Ishikawa (cell line): ENCODE results near the gene NOL12.

Experiments
- CEBPB ChIP-seq: IDR thresholded peaks from 2 replicates; pipeline ENCODE4 v1.6.1; 2012
- CREB1 ChIP-seq: IDR thresholded peaks from 2 replicates; pipeline ENCODE4 v1.6.1; 2012; ENCODE audit warnings: low read depth
- EGR1 ChIP-seq: IDR thresholded peaks from 2 replicates; pipeline ENCODE4 v1.6.1; 2012
- EP300 ChIP-seq: IDR thresholded peaks from 2 replicates; pipeline ENCODE4 v1.6.1; 2012; ENCODE audit warnings: borderline replicate concordance
- FOXM1 ChIP-seq: IDR thresholded peaks from 2 replicates; pipeline ENCODE4 v1.6.1; 2012; ENCODE audit warnings: low read depth, borderline replicate concordance
- MAX ChIP-seq: IDR thresholded peaks from 2 replicates; pipeline ENCODE4 v1.6.1; 2012
- NFIC ChIP-seq: IDR thresholded peaks from 2 replicates; pipeline ENCODE4 v1.6.1; 2012
- RAD21 ChIP-seq: IDR thresholded peaks from 2 replicates; pipeline ENCODE4 v1.6.1; 2012; ENCODE audit warnings: low read depth
- REST ChIP-seq: IDR thresholded peaks from 2 replicates; pipeline ENCODE4 v1.6.1; 2012; ENCODE audit warnings: low read depth, mild to moderate bottlenecking
- TAF1 ChIP-seq: IDR thresholded peaks from 2 replicates; pipeline ENCODE4 v1.6.1; 2012; ENCODE audit warnings: low read depth, mild to moderate bottlenecking
- TEAD4 ChIP-seq: IDR thresholded peaks from 2 replicates; pipeline ENCODE4 v1.6.1; 2012
- YY1 ChIP-seq: IDR thresholded peaks from 2 replicates; pipeline ENCODE4 v1.6.1; 2012; ENCODE audit warnings: low read depth
- TF ChIP-seq, protein P1 (sequence below): IDR thresholded peaks from 2 replicates; pipeline ENCODE4 v1.6.1; 2012

DNA sequence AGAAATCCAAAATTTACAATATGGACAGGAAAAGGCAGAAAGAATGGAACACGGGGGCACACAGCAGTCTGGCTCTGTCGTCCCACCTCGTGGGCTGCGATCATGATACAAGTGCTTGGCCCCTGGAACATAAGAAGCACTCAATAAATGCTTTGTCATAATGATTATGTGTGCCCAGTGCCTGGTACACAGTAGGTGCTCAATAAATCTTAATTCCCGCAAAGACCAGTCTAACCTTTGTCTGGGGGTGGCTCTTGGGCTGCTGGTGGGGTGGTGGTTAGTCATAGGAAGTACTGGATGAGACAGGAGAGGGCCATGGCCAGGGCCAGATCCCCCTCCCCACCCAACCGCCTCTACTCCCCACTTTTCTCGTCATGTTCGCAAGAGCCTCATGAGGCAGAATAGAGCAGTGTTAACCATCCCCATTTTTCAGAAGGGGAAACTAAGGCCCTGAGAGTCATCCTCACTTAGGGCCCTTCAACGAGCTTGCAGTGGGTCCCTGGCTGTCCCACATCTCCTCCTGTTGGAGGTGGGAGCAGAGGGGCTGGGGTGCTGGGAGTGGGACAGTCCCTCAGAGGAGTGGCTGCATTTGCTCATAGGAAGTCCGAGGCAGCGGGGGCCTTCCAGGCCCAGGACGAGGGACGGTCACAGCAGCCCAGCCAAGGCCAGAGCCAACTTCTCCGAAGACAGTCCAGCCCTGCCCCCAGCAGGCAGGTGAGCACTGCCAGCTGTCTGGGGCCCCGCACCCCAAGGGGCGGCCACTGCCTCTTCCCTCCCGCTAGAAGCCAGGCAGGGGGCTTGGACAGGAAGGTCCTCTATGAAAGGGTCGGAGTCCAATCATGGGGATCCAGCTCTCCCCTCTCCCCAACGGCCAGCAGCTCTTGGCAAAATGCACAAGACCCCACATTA is 46.8 kb downstream of the NOL12 start:
- TF ChIP-seq EP300, result no peak
- TF ChIP-seq CEBPB, result no peak
- no peak for TF ChIP-seq REST
- no peak for TF ChIP-seq EGR1
- no peak for TF ChIP-seq YY1
- no peak for TF ChIP-seq TAF1
- TF ChIP-seq RAD21, result no peak
- TF ChIP-seq, protein P1, sequence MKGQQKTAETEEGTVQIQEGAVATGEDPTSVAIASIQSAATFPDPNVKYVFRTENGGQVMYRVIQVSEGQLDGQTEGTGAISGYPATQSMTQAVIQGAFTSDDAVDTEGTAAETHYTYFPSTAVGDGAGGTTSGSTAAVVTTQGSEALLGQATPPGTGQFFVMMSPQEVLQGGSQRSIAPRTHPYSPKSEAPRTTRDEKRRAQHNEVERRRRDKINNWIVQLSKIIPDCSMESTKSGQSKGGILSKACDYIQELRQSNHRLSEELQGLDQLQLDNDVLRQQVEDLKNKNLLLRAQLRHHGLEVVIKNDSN, result no peak
- TF ChIP-seq CREB1, result no peak
- TF ChIP-seq MAX, result no peak
- no peak for TF ChIP-seq NFIC
- TF ChIP-seq TEAD4, result no peak
- no peak for TF ChIP-seq FOXM1
